ENCODE measurements around the gene PLCXD3. TPM values are rescaled to one million over a fixed set of nuclear protein-coding genes. Genes with fewer than 3 reads are reported as not detected.

Gene PLCXD3
- total RNA-seq, 1 experiment from 2014 or later = 0.10 TPM

GRCh38 chr5:41425736-41426135 lies 84.7 kb downstream of the PLCXD3 start:
- CTCF ChIA-PET = no interaction called here

GRCh38 chr5:41420492-41421067 lies 89.8 kb downstream of the PLCXD3 start:
- Histone ChIP-seq H3K4me3 (ENCODE audit: low read depth in 2 of 2, low read length in 2 of 2) (no peak overlapping the region), H3K4me1 (ENCODE audit: control insufficient read depth, insufficient read depth, low read length) (no peaks in the 10 kb centered on the region), H3K27ac (ENCODE audit: low read length) (no peak overlapping the region), H3K36me3 (ENCODE audit: control insufficient read depth, insufficient read depth, low read length) (no peaks in the 10 kb centered on the region), H3K9me3 (ENCODE audit: control insufficient read depth, insufficient read depth, low read depth, low read length) (no peaks in the 10 kb centered on the region), H3K27me3 (ENCODE audit: control insufficient read depth, insufficient read depth, low read length) (no peaks in the 10 kb centered on the region)
- no peak for ATAC-seq
- intact Hi-C loops (cut with micrococcal nuclease; ENCODE audit: unreplicated experiment) (no loop called here), in situ Hi-C loops (cut with HindIII; ENCODE audit: low pct_unique_long_range_greater_than_20kb, low sequenced_read_pairs) (no loop called here)
- BruUV-seq (replicated peaks) = no TSS peak
- ChIA-PET POLR2A (no interaction called here), CTCF (no interaction called here)
- no peak for TF ChIP-seq REST (IDR thresholded peaks at IDR 0.05; ENCODE audit: insufficient read depth in 1 of 2, low read depth in 2 of 2, low read length in 1 of 2)
- DNase-seq (ENCODE audit: low read depth, low spot score) = no peak

More at GRCh38 chr5:41425736-41426135, 84.7 kb downstream of the PLCXD3 start:
- H3K4me1 ChIP-seq (ENCODE audit: control insufficient read depth, insufficient read depth, low read length) = no peaks in the 10 kb centered on the region
- no peak for ATAC-seq
- BruUV-seq (replicated peaks) = no TSS peak
- H3K9me3 ChIP-seq (ENCODE audit: control insufficient read depth, insufficient read depth, low read depth, low read length) = no peaks in the 10 kb centered on the region; the same call in 1 of the 2 replicates
- H3K27me3 ChIP-seq (ENCODE audit: control insufficient read depth, insufficient read depth, low read length) = no peaks in the 10 kb centered on the region
- H3K27ac ChIP-seq (ENCODE audit: low read length) = no peak overlapping the region
- intact Hi-C loops (cut with micrococcal nuclease; ENCODE audit: unreplicated experiment) (no loop called here), in situ Hi-C loops (cut with HindIII; ENCODE audit: low pct_unique_long_range_greater_than_20kb, low sequenced_read_pairs) (no loop called here)
- no peaks in the 10 kb centered on the region for H3K36me3 ChIP-seq (ENCODE audit: control insufficient read depth, insufficient read depth, low read length)
- no peak for DNase-seq (ENCODE audit: low read depth, low spot score)
- no peak overlapping the region for H3K4me3 ChIP-seq (ENCODE audit: low read depth in 2 of 2, low read length in 2 of 2)
- no peak for TF ChIP-seq REST (IDR thresholded peaks at IDR 0.05; ENCODE audit: insufficient read depth in 1 of 2, low read depth in 2 of 2, low read length in 1 of 2)
- TF ChIP-seq SIN3A (IDR thresholded peaks at IDR 0.05; ENCODE audit: borderline replicate concordance, insufficient read depth, low read depth, low read length) = no peak
- no peak for TF ChIP-seq POLR2AphosphoS5 (IDR thresholded peaks at IDR 0.05; ENCODE audit: low read depth, low read length)
- POLR2A ChIA-PET = no interaction called here

Data from Panc1 (cell line).